Measurements from ENCODE around the gene GALM. TPM values are rescaled to one million over a fixed set of nuclear protein-coding genes. Genes with fewer than 3 reads are reported as not detected.

GALM gene
- total and polyA plus RNA-seq, 2 donors (not counting 1 experiment from before 2014, with no cell fraction given): 14.7 to 51.4 TPM

DNA sequence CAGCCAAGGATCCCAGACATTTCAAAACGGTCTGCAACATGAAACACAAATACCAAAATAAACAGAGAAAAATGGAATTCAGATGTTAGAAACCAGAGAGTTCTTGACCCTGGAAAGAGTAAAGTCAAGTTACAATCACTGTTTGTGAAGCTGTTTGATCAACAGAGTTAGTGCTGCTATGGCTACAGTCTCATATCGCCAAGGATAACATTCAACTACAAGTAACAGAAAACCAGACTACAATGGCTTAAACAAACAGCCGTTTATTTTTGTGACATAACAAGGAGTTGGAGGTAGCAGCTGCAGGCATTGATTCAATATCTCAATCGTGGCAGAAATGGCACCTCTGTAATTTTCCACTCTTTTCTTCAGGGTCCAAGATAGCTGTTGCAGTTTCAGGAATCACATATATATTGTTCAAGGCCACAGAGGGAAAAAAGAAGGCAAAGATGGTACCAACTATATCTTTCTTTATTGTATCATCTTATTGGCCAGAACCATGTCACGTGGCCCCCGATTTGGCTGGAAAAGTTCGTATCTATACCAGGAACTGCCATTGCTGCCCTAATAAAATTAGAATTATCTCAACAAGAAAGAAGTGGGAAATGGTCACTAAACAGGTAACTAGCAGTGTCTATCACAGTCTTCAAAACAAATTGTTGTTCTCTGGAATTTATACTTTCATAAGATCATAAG, 45.5 kb upstream of the GALM start:
- DNase-seq (ENCODE audit: low read depth in 2 of 2): peak; percentile 68 to 87
- Histone ChIP-seq H3K9me3 (ENCODE audit: control insufficient read depth, insufficient read depth, low read depth, low read length) (no peaks in the 10 kb centered on the region), H3K79me2 (ENCODE audit: control insufficient read depth, insufficient read depth, low read length) (no peaks in the 10 kb centered on the region), H2AFZ (ENCODE audit: low read length) (no peak overlapping the region), H3K4me2 (ENCODE audit: extremely low read depth, insufficient read depth, low read length) (no peak overlapping the region), H3K9ac (ENCODE audit: insufficient read depth, low read length) (no peak overlapping the region), H3K36me3 (ENCODE audit: control insufficient read depth, insufficient read depth, low read length) (no peaks in the 10 kb centered on the region), H4K20me1 (ENCODE audit: control insufficient read depth, extremely low read depth, insufficient read depth, low read length) (no peaks in the 10 kb centered on the region), H3K27me3 (ENCODE audit: control insufficient read depth, insufficient read depth, low read length) (no peaks in the 10 kb centered on the region), H3K4me1 (ENCODE audit: control insufficient read depth, extremely low read depth, insufficient read depth, low read length) (peaks cover 3% of the 10 kb centered on the region), H3K27ac (ENCODE audit: insufficient read depth, low read length) (no peak overlapping the region), H3K4me3 (replicated peaks in 1 of 4; ENCODE audit: control extremely low read depth in 1 of 4, insufficient read depth in 1 of 4, low read depth in 3 of 4, low read length in 4 of 4) (no peak overlapping the region)
- TF ChIP-seq, protein P1, sequence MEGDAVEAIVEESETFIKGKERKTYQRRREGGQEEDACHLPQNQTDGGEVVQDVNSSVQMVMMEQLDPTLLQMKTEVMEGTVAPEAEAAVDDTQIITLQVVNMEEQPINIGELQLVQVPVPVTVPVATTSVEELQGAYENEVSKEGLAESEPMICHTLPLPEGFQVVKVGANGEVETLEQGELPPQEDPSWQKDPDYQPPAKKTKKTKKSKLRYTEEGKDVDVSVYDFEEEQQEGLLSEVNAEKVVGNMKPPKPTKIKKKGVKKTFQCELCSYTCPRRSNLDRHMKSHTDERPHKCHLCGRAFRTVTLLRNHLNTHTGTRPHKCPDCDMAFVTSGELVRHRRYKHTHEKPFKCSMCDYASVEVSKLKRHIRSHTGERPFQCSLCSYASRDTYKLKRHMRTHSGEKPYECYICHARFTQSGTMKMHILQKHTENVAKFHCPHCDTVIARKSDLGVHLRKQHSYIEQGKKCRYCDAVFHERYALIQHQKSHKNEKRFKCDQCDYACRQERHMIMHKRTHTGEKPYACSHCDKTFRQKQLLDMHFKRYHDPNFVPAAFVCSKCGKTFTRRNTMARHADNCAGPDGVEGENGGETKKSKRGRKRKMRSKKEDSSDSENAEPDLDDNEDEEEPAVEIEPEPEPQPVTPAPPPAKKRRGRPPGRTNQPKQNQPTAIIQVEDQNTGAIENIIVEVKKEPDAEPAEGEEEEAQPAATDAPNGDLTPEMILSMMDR (conservative IDR thresholded peaks at IDR 0.05 in 1 of 2, IDR thresholded peaks at IDR 0.05 in 1 of 2; ENCODE audit: low read depth in 1 of 2, low read length in 2 of 2): no peak
- TF ChIP-seq EZH2 (IDR thresholded peaks at IDR 0.05; ENCODE audit: low read length, missing control alignments): no peak

DNA sequence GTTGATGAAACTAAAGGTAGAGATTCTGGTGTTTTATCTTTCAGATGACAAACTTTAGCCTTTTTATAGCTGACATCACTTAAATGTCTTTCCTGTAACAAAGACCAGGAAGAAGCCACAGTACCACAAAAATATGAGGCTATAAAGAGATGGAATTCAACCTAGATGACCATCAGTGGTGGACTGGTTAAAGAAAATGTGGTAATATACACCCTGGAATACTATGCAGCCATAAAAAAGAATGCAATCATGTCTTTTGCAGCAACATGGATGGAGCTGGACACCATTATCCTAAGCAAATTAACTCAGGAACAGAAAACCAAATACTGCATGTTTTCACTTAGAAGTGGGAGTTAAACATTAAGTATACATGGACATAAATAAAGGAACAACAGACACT, 44.9 kb upstream of the GALM start:
- H3K4me2 ChIP-seq (ENCODE audit: extremely low read depth, insufficient read depth, low read length): no peak overlapping the region
- H3K9me3 ChIP-seq (ENCODE audit: control insufficient read depth, insufficient read depth, low read depth, low read length): no peaks in the 10 kb centered on the region
- DNase-seq (ENCODE audit: low read depth in 2 of 2): no peak
- no peak overlapping the region for H3K4me3 ChIP-seq (replicated peaks in 1 of 4; ENCODE audit: control extremely low read depth in 1 of 4, insufficient read depth in 1 of 4, low read depth in 3 of 4, low read length in 4 of 4)
- no peak overlapping the region for H3K9ac ChIP-seq (ENCODE audit: insufficient read depth, low read length)
- peaks cover 3% of the 10 kb centered on the region for H3K4me1 ChIP-seq (ENCODE audit: control insufficient read depth, extremely low read depth, insufficient read depth, low read length)
- H3K79me2 ChIP-seq (ENCODE audit: control insufficient read depth, insufficient read depth, low read length): no peaks in the 10 kb centered on the region
- no peak overlapping the region for H3K27ac ChIP-seq (ENCODE audit: insufficient read depth, low read length)
- no peaks in the 10 kb centered on the region for H3K36me3 ChIP-seq (ENCODE audit: control insufficient read depth, insufficient read depth, low read length)
- TF ChIP-seq EZH2 (IDR thresholded peaks at IDR 0.05; ENCODE audit: low read length, missing control alignments): no peak
- TF ChIP-seq, protein P1 (conservative IDR thresholded peaks at IDR 0.05 in 1 of 2, IDR thresholded peaks at IDR 0.05 in 1 of 2; ENCODE audit: low read depth in 1 of 2, low read length in 2 of 2): no peak
- no peaks in the 10 kb centered on the region for H3K27me3 ChIP-seq (ENCODE audit: control insufficient read depth, insufficient read depth, low read length)
- H4K20me1 ChIP-seq (ENCODE audit: control insufficient read depth, extremely low read depth, insufficient read depth, low read length): no peaks in the 10 kb centered on the region
- no peak overlapping the region for H2AFZ ChIP-seq (ENCODE audit: low read length)

DNA sequence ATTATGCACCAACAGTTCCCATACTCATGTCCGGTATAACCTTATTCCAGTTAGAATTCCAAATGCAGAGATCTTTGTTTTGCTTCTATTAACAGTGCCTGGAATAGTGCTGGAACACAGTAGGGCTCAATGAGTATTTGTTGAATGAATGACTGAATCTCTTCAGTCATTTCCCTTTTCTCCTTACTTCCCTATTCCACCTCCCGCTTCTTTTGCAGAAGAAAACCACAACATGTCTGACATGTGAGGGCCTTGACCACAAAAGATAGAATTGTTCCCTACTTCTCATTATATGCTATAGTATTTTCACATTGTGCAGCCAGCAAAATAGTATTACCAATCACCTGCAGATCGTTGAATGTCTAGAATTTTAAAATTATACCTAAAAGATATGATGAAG, 43.7 kb upstream of the GALM start:
- DNase-seq (ENCODE audit: low read depth in 2 of 2): no peak
- Histone ChIP-seq H3K9ac (ENCODE audit: insufficient read depth, low read length) (no peak overlapping the region), H3K4me3 (replicated peaks in 1 of 4; ENCODE audit: control extremely low read depth in 1 of 4, insufficient read depth in 1 of 4, low read depth in 3 of 4, low read length in 4 of 4) (no peak overlapping the region), H2AFZ (ENCODE audit: low read length) (no peak overlapping the region), H3K4me2 (ENCODE audit: extremely low read depth, insufficient read depth, low read length) (no peak overlapping the region), H3K4me1 (ENCODE audit: control insufficient read depth, extremely low read depth, insufficient read depth, low read length) (peaks cover 3% of the 10 kb centered on the region), H3K9me3 (ENCODE audit: control insufficient read depth, insufficient read depth, low read depth, low read length) (no peaks in the 10 kb centered on the region), H3K36me3 (ENCODE audit: control insufficient read depth, insufficient read depth, low read length) (no peaks in the 10 kb centered on the region), H3K27ac (ENCODE audit: insufficient read depth, low read length) (no peak overlapping the region), H3K79me2 (ENCODE audit: control insufficient read depth, insufficient read depth, low read length) (no peaks in the 10 kb centered on the region), H4K20me1 (ENCODE audit: control insufficient read depth, extremely low read depth, insufficient read depth, low read length) (no peaks in the 10 kb centered on the region), H3K27me3 (ENCODE audit: control insufficient read depth, insufficient read depth, low read length) (no peaks in the 10 kb centered on the region)
- no peak for TF ChIP-seq EZH2 (IDR thresholded peaks at IDR 0.05; ENCODE audit: low read length, missing control alignments)
- TF ChIP-seq, protein P1 (conservative IDR thresholded peaks at IDR 0.05 in 1 of 2, IDR thresholded peaks at IDR 0.05 in 1 of 2; ENCODE audit: low read depth in 1 of 2, low read length in 2 of 2): no peak
